HG03064 (cell line): ENCODE results near the gene IKBKE.
A peak's percentile ranks its signal among the peaks of the same experiment; 100 is the strongest.

Experiments
- ATAC-seq: cut with Tn5 transposase; IDR thresholded peaks from one replicate; pipeline ENCODE4 v1.9.1; 2021; ENCODE audit warnings: low read depth; ENCODE audit not compliant: unreplicated experiment

The IKBKE gene

GRCh38 chr1:206493279-206493678 is 23.0 kb downstream of the IKBKE start:
- ATAC-seq, result no peak

DNA sequence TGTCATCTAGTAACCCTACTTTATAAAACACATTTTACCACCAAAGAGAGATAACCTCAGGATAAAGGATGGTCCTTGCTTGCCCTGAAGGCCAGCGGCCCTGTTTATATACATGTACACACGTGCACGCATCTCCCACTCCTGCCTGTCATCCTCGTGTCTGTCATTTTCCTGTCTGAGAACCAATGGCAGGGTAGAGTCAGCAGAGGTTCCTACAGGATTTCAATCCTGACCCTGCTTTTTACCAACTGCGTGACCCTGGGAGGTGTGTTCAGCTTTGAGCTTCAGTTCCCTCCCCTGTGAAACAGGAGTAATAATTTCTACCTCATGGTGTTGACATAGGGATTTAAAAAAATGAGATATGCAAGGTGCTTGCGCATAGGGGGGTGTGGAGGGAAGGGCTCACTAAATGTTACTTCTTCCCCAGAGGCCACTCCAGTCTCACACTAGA is 24.8 kb downstream of the IKBKE start:
- no peak for ATAC-seq

DNA sequence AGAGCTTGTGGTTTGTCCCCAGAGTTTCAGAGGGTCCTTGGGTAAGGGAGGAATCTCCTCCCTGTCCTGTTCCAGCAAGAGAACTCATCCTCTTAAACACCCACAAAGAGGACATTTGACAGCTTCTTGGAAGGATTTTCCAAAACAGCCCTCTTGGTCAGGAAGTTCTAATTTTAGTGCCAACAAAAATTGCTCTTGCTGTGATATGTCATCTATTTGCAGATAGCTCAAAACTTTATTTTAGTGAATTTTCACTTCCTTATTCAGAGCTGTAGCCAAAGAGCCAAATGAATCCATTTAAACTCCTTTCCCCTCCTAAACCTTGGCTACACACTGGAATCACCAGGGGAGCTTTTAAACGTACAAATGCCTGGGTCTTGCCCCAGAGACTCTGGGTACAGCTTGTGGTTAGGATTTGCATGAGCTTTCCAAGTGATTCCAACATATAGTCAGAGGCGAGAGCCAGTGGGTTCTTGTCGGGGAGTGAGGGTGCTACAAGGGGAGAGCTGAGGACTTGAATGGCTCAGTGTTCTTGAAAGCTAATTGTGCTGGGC is 25.3 kb downstream of the IKBKE start:
- ATAC-seq, result no peak

DNA sequence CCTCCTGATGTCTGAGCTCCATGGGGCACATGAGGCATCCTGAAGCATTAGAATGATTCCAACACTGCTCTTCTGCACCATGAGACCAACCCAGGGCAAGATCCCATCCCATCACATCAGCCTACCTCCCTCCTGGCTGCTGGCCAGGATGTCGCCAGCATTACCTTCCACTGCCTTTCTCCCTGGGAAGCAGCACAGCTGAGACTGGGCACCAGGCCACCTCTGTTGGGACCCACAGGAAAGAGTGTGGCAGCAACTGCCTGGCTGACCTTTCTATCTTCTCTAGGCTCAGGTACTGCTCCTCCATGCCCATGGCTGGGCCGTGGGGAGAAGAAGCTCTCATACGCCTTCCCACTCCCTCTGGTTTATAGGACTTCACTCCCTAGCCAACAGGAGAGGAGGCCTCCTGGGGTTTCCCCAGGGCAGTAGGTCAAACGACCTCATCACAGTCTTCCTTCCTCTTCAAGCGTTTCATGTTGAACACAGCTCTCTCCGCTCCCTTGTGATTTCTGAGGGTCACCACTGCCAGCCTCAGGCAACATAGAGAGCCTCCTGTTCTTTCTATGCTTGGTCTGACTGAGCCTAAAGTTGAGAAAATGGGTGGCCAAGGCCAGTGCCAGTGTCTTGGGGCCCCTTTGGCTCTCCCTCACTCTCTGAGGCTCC is 26.0 kb downstream of the IKBKE start:
- ATAC-seq, result no peak

DNA sequence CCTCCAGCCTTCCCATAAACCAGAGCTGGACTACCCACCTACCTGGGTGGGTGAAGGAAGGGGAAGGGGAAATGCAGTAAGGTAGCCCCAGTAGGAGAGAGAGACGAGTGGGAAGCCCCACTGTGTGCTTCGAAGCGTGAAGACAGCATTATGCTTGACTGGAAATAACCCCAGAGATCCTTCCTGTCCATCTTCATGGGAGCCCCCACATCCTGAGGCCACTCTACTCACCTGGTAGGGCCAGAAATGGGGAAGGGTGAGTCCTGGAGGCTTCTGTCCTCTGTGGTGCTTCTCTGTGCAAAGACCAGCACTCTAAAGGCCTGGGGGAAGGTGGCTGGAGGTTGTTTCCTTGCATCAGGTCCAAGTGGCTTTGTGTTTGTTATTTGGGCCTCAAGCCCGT is 27.1 kb downstream of the IKBKE start:
- ATAC-seq, result no peak

DNA sequence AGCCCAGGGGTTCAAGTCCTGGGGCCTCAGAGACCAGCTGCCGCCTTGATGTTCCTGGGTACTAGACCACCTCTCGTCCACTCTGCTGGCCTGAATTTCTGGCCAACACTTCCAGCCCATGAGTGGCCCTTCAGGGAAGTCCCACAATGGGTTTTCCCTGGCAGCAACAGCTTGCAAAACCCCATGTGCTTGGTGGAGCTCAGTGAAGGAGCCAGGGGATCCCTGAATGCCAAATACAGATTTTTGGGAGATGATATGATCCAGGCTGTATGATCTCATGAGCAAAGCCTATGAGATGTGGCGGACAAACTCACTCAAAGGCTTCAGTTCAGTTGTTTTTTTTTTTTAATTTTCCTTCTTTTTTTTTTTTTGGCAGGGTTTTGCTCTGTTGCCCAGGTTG is 27.5 kb downstream of the IKBKE start:
- no peak for ATAC-seq

DNA sequence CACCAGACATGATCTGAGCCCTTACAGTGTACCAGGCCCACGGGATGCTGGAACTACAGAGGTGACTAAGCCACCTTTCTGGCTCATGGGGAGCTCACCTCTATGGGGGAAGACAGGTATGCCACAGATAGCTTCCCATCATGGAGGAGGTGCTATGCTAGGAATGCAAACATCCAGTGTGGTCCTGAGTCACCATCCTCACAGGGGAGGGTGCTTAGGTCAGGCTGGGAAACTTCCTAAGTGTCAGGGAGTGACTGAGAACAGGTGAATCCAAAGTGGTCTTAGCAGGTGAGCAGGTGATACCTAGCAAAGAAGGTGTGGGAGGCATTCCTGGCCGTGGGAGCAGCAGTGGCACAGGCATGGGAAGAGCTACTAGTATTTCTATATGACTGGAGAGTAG is 28.4 kb downstream of the IKBKE start:
- ATAC-seq, result no peak

GRCh38 chr1:206500046-206500445 is 29.8 kb downstream of the IKBKE start:
- no peak for ATAC-seq

GRCh38 chr1:206501881-206502280 is 31.6 kb downstream of the IKBKE start:
- no peak for ATAC-seq

DNA sequence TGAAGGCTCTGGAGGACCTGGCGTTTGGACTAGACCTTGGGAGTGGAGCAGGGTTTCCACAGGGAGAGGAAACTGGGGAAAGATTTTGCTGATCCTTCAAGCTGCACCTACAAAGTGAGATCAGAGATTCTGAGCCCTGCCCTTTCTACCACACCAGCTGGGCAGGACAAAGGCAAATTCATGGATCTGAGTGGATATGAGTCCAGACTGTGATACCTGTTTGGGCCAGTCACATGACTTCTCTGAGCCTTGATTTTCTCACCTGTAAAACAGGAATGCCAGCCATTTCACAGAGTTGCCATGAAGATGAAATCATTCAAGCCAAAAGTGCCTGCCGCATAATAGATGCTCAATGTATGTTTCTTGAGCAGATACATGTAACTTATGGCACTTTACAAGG is 32.1 kb downstream of the IKBKE start:
- ATAC-seq, result no peak

DNA sequence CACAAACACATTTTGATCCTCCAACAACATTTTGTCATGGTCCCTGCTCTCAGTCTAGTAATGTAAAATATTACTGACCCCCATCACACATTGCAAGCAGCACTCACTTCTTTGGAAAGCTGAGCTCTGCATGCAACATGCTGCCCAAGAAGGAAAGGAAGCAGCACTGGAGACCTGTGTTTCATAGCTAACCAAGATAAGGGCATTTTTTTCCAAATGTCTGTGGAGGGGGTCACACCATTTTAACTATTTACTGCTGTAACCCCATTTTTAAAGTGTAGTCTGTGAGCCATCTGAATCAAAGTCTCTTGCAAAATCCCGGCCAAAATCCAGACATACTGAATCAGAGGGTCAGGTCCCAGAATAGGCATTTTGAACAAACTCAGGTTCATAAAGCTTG is 32.5 kb downstream of the IKBKE start:
- ATAC-seq, result no peak

DNA sequence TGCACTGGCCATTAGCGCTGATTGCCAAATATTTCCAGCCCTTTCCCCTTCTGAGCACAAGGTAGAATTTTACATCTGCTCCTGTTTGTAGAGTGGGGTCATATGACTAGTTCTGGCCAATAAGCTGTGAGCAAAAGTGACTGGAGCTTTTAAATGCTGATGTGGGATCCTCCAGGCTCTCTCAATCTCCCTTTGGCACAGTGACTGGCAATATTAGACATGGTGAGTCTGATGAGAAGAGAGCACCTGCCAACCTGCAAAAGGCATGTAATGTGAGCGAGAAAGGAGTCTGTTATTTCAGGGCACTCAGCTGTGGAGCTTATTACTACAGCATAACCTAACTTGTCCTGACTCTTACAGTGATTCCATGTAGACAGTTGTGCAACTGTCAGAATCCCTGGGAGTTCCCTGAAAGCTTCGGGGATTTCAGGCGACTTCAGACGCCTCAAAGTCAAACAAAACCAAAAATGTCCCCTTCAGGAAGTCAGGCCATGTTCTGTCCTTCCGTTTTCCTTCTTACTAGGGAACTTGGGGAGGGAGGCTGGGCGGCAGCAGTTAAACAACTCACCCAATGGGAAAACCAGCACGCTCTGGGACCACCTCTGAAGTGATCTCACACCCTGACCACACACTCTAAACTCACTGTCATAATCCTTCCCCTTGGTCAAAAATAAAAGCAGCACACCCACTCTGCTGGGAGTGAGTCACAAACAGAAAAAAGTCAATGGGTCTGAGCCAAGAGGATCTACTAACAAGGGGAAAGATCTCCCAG is 33.5 kb downstream of the IKBKE start:
- peak; percentile 53 for ATAC-seq

GRCh38 chr1:206504363-206504713 is 34.1 kb downstream of the IKBKE start:
- ATAC-seq, result no peak

DNA sequence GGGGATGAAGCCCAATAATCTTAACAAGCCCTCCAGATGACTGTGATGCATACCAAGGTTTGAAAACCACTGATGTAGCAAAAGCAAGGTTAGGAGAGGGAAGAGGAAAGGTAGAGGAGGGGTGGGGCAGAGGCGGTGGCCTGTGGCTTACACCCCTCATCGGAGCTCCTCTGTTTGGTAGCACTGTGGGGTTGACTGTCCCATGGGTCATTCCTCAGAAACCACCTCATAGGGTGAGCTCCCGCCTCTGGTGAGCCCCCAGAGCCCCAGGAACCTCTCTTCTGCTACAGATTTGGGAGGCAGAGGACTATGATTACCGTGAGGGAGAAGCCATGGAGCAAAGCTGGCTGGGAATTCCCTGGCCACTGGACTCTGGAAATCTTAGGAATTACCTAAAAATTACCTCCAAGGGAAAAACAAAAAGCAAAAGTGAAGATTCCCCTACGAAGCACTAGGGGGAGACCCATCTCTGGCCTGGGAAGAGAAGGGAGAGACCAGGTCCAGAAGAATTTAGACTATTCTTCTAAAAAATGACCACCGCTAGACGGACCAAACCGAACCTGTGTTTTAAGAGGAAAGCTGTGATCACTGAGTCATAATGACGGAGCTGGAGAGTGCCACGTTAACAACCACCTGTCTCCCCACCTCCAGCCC is 35.6 kb downstream of the IKBKE start:
- ATAC-seq, result no peak

DNA sequence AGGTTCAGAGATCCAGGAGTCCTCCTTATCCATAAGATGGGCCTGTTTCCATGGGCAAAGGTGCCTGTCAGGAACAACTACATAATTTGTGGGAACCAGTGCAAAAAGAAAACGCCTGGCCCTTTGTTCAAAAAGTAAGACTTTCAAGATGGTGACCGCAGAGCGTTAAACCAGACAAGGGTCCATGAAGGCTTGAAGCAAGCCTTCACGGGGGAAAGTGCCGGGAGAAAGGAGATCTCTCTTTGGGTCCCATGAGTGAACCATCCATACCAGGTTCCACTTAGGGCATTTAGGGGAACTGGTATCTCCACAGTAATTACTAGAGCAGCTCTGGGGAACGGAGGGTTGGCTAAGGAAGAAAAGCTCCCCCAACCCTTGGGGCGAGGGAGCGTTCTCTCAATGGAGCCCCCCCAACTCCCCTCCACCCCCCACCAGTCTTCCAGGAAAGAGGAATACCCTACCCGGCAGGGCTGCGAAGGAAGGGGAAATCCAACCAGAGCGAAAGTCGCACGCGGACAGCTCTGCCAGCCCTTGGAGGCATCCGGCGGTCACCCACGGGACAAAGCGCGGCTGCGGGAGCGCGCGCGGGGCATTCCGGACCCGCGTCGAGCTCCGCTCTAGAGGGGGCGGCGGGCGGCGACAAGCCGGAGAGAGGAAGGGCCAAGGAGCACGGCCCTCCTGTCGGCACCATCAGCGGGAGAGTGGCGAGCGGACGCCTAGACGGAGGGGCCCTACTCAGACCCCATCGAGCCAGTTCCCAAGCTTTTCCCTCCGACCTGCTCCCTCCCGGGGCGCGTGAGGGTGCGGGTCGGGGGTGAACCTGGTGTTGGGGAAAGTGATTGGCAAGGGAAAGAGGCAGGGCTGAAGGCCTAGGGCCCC is 36.4 kb downstream of the IKBKE start:
- ATAC-seq, result peak; percentile 6

DNA sequence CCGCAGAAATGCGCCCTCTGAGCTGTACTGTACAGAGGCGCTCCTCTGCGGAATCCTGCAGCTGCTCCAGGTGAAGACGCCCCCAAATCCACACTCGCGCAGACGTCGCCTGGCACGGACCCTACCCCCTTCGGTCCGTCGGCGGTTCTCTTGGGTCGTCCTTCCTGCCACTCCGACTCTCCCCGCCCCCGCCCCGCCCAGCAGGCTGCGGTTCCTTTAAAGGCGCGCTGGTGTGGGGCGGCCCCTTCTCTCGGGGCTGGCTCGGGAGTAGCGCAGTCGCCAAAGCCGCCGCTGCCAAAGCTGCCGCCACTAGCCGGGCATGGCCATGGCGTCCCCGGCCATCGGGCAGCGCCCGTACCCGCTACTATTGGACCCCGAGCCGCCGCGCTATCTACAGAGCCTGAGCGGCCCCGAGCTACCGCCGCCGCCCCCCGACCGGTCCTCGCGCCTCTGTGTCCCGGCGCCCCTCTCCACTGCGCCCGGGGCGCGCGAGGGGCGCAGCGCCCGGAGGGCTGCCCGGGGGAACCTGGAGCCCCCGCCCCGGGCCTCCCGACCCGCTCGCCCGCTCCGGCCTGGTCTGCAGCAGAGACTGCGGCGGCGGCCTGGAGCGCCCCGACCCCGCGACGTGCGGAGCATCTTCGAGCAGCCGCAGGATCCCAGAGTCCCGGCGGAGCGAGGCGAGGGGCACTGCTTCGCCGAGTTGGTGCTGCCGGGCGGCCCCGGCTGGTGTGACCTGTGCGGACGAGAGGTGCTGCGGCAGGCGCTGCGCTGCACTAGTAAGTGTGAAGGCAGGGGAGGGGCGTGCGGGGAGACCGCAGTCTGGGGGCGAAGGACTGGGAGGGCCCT is 37.2 kb downstream of the IKBKE start, which contains the start of gene RASSF5:
Gene RASSF5 (plus strand): TSS at position 248 of the 846 bp plus-strand sequence. CDS start 72 bp downstream, at position 320.
- ATAC-seq, result peak; percentile 44

- ATAC-seq, result no peak
Observed at GRCh38 chr1:206508130-206508889, 38.0 kb downstream of the IKBKE start.

DNA sequence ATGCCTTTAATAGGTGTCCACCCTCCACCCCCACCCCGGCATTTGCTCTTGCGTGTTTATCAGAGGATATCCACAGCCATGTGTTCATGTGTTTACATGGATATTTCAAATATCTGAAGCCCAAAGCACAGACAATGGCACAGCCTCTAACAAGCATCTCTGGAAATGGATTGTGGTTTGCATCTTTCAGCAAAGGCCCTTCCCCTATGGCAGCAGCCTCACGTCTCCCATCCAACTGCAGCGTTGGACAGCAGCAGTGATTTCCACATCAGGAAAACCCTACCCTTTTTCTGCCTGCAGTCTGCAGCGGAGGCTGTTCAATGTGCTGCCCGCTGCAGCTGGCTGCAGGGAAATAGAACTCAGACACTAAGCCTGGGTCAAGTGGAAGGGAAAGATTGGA is 38.7 kb downstream of the IKBKE start:
- no peak for ATAC-seq
